ENCODE measurements around the gene BPI. TPM values are rescaled to one million over a fixed set of nuclear protein-coding genes. Genes with fewer than 3 reads are reported as not detected.

The BPI gene
- total RNA-seq, 1 experiment from 2014 or later: not detected

DNA sequence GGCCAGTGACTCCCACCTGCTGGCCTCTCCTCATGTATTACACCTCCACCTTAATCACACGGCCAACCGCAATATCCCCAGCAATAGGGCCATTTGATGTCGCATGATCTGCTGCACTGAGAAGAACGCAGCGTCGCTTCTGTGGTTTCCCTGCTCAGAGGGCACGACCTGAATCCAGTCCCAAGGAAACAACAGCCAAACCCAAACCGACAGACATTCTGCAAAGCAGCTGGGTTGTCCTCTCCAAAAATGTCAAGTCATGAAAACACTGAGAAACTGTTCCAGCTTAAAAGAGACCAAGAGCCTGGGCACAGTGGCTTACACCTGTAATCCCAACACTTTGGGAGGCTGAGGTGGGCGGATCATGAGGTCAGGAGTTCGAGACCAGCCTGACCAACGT is 7.5 kb upstream of the BPI start:
- H3K9me3 Mint-ChIP-seq (ENCODE audit: unreplicated experiment): no peaks in the 10 kb centered on the region
- intact Hi-C loops (cut with micrococcal nuclease; ENCODE audit: unreplicated experiment): loop anchor here (10.0 kb wide), 1 partner anchor 242 kb away; no protein-coding TSS in a partner anchor
- H3K36me3 ChIP-seq (ENCODE audit: control insufficient read depth, insufficient read depth, low read length): no peaks in the 10 kb centered on the region
- no peaks in the 10 kb centered on the region for H3K36me3 Mint-ChIP-seq (ENCODE audit: insufficient read depth, unreplicated experiment)
- ChIA-PET CTCF (no interaction called here), POLR2A (no interaction called here)
- no peaks in the 10 kb centered on the region for H3K27me3 ChIP-seq (replicated peaks; ENCODE audit: control insufficient read depth, insufficient read depth, low read length)
- no peak overlapping the region for H3K4me3 Mint-ChIP-seq (ENCODE audit: unreplicated experiment)
- no peak overlapping the region for H3K27ac Mint-ChIP-seq (ENCODE audit: unreplicated experiment)
- peaks cover 8% of the 10 kb centered on the region for H3K4me1 ChIP-seq
- DNase-seq: no peak
- H3K9me3 ChIP-seq: no peaks in the 10 kb centered on the region
- no TSS peak for BruUV-seq (replicated peaks)
- H3K4me1 Mint-ChIP-seq (ENCODE audit: low read depth, unreplicated experiment): no peaks in the 10 kb centered on the region
- TF ChIP-seq CTCF (IDR thresholded peaks at IDR 0.05; ENCODE audit: insufficient read depth in 1 of 2, low read depth in 1 of 2, low read length in 1 of 2, severe bottlenecking in 1 of 2, unreplicated experiment in 1 of 2): no peak
- H3K4me3 ChIP-seq (ENCODE audit: low read depth, low read length): no peak overlapping the region
- no peaks in the 10 kb centered on the region for H3K27me3 Mint-ChIP-seq (ENCODE audit: insufficient read depth, unreplicated experiment)

GRCh38 chr20:38297916-38298674 is 5.9 kb upstream of the BPI start:
- Mint-ChIP-seq H3K4me1 (ENCODE audit: low read depth, unreplicated experiment) (no peaks in the 10 kb centered on the region), H3K4me3 (ENCODE audit: unreplicated experiment) (no peak overlapping the region), H3K27ac (ENCODE audit: unreplicated experiment) (no peak overlapping the region), H3K36me3 (ENCODE audit: insufficient read depth, unreplicated experiment) (no peaks in the 10 kb centered on the region), H3K27me3 (ENCODE audit: insufficient read depth, unreplicated experiment) (peaks cover 5% of the 10 kb centered on the region), H3K9me3 (ENCODE audit: unreplicated experiment) (no peaks in the 10 kb centered on the region)
- POLR2A ChIA-PET: no interaction called here
- intact Hi-C loops (cut with micrococcal nuclease; ENCODE audit: unreplicated experiment): loop anchor here (10.0 kb wide), 1 partner anchor 243 kb away; no protein-coding TSS in a partner anchor
- no TSS peak for BruUV-seq (replicated peaks)
- Histone ChIP-seq H3K36me3 (ENCODE audit: control insufficient read depth, insufficient read depth, low read length) (no peaks in the 10 kb centered on the region), H3K9me3 (no peaks in the 10 kb centered on the region), H3K4me1 (peaks cover 8% of the 10 kb centered on the region), H3K4me3 (ENCODE audit: low read depth, low read length) (no peak overlapping the region), H3K27me3 (replicated peaks; ENCODE audit: control insufficient read depth, insufficient read depth, low read length) (no peaks in the 10 kb centered on the region)
- TF ChIP-seq CTCF (IDR thresholded peaks at IDR 0.05; ENCODE audit: insufficient read depth in 1 of 2, low read depth in 1 of 2, low read length in 1 of 2, severe bottlenecking in 1 of 2, unreplicated experiment in 1 of 2): no peak
- CTCF ChIA-PET: interaction anchor here (0.6 kb wide), 1 partner anchor 24 kb away, joined by 4 read pairs; no protein-coding TSS in a partner anchor
- DNase-seq: no peak

DNA sequence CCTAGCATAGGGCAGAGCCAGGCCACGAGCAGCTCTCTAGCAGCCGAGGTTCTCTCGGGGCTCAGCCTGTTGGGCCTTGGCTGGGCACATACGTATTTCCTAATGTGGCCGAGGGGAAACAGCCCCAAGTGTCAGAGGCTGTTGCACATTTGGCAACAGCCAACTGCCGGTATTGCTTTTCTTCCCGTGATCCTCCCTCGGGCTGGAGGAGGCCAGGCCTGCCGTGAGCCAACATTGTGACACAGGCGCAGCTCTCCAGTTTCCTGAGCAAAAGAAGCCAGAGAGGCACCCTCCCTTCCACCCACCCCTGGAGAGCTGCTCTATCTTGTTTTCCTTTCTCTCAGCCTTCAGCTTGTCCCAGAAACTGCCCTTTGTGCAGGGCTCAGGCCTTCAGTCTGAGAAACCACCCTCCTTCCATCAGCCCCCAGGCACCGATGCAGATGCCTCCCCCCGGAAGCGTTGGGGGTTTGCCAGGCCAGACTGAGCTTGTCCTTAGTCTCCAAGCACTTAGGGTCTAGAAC is 5.1 kb upstream of the BPI start:
- POLR2A ChIA-PET: no interaction called here
- peaks cover 8% of the 10 kb centered on the region for H3K4me1 ChIP-seq
- CTCF ChIA-PET: interaction anchor here (0.6 to 0.7 kb wide), 2 partner anchors 68 to 76 kb away, joined by 4 to 5 read pairs; no protein-coding TSS in a partner anchor
- no peaks in the 10 kb centered on the region for H3K9me3 ChIP-seq
- Mint-ChIP-seq H3K4me1 (ENCODE audit: low read depth, unreplicated experiment) (no peaks in the 10 kb centered on the region), H3K4me3 (ENCODE audit: unreplicated experiment) (no peak overlapping the region), H3K36me3 (ENCODE audit: insufficient read depth, unreplicated experiment) (no peaks in the 10 kb centered on the region), H3K9me3 (ENCODE audit: unreplicated experiment) (no peaks in the 10 kb centered on the region), H3K27me3 (ENCODE audit: insufficient read depth, unreplicated experiment) (peaks cover 8% of the 10 kb centered on the region), H3K27ac (ENCODE audit: unreplicated experiment) (no peak overlapping the region)
- intact Hi-C loops (cut with micrococcal nuclease; ENCODE audit: unreplicated experiment): loop anchor here (10.0 kb wide), 1 partner anchor 244 kb away; no protein-coding TSS in a partner anchor
- no peaks in the 10 kb centered on the region for H3K27me3 ChIP-seq (replicated peaks; ENCODE audit: control insufficient read depth, insufficient read depth, low read length)
- no TSS peak for BruUV-seq (replicated peaks)
- no peaks in the 10 kb centered on the region for H3K36me3 ChIP-seq (ENCODE audit: control insufficient read depth, insufficient read depth, low read length)
- no peak overlapping the region for H3K4me3 ChIP-seq (ENCODE audit: low read depth, low read length)
- DNase-seq: no peak
- TF ChIP-seq CTCF (IDR thresholded peaks at IDR 0.05; ENCODE audit: insufficient read depth in 1 of 2, low read depth in 1 of 2, low read length in 1 of 2, severe bottlenecking in 1 of 2, unreplicated experiment in 1 of 2): no peak
